HG03439 (cell line): ENCODE results near the gene EPC2.

ENCODE experiments used
- ATAC-seq: cut with Tn5 transposase; IDR thresholded peaks from one replicate; pipeline ENCODE4 v1.9.1; 2021; ENCODE audit warnings: mild to moderate bottlenecking, moderate library complexity; ENCODE audit not compliant: unreplicated experiment

The EPC2 gene

GRCh38 chr2:148643998-148644882 lies at the start of gene EPC2:
Gene EPC2, plus strand, starts transcription at chr2:148644751. Its CDS starts 267 bp downstream, at chr2:148645018.
- peak; percentile 60 for ATAC-seq

GRCh38 chr2:148596018-148596417 lies 48.5 kb upstream of the EPC2 start:
- ATAC-seq: no peak

GRCh38 chr2:148599109-148599991 lies 45.2 kb upstream of the EPC2 start:
- ATAC-seq: no peak

GRCh38 chr2:148602885-148603561 lies 41.5 kb upstream of the EPC2 start:
- ATAC-seq: peak; percentile 41

- peak; percentile 100 for ATAC-seq
Observed at GRCh38 chr2:148603562-148603920, 41.0 kb upstream of the EPC2 start.

- no peak for ATAC-seq
Observed at GRCh38 chr2:148604927-148605326, 39.6 kb upstream of the EPC2 start.

GRCh38 chr2:148607566-148607965 lies 37.0 kb upstream of the EPC2 start:
- ATAC-seq: no peak

- ATAC-seq: no peak
Observed at GRCh38 chr2:148613231-148614013, 31.1 kb upstream of the EPC2 start.

GRCh38 chr2:148614014-148614321 lies 30.6 kb upstream of the EPC2 start:
- ATAC-seq: peak; percentile 20

GRCh38 chr2:148614322-148615049 lies 30.1 kb upstream of the EPC2 start:
- ATAC-seq: peak; percentile 91

- no peak for ATAC-seq
Observed at GRCh38 chr2:148615381-148615841, 29.1 kb upstream of the EPC2 start.

GRCh38 chr2:148616662-148617061 lies 27.9 kb upstream of the EPC2 start:
- ATAC-seq: no peak

GRCh38 chr2:148617219-148617618 lies 27.3 kb upstream of the EPC2 start:
- ATAC-seq: no peak

- ATAC-seq: no peak
Observed at GRCh38 chr2:148619560-148620195, 24.9 kb upstream of the EPC2 start.

- ATAC-seq: no peak
Observed at GRCh38 chr2:148622366-148622765, 22.2 kb upstream of the EPC2 start.

- ATAC-seq: no peak
Observed at GRCh38 chr2:148623086-148623485, 21.5 kb upstream of the EPC2 start.

- no peak for ATAC-seq
Observed at GRCh38 chr2:148627224-148627623, 17.3 kb upstream of the EPC2 start.

- ATAC-seq: no peak
Observed at GRCh38 chr2:148634749-148635148, 9.8 kb upstream of the EPC2 start.

GRCh38 chr2:148638543-148638942 lies 6.0 kb upstream of the EPC2 start:
- ATAC-seq: no peak
